ENCODE results near the gene TNRC18.

DNA sequence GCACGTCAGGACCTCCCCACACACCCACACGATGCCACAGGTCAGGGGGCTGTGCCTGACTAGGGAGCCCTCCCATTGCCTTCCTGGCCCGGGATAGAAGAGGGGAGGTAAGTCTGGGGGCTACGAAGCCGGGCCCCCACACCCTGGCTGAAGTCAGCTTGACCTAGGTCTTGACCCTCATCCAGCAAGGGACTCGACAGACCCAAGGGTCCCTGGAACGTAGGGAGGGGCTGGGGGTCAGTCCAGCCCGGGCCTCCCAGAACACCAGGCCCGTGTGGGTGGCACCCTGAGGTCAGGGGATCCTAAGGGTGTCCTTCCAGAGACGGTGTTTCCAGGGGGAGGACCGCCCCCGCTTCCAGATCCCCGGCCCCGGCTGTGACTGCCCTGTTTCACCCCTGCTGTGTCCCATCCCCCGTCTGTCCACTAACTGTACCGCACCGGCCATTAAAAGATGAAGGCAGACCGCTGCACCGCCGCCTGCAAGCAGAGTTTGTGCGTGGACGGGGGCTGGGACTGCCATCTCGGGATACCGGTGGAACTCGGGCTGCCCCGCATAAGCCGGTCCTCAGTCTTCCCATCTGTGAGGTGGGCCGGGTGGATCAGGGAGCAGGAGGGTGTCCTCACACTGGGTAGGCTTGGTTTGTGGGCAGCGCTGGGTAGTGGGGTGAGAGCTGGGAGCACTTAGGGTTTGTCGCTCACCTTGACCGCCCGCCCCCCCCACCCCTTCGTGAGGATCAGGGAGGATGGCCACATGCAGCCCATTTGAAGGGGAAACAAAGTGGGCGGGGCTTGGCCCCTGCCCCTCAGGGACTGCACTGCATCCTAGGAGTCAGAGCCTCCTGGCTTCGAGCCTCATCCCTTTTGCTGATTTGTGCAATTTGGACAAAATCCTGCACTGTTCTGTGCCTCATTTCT lies 119.8 kb downstream of the TNRC18 start:
- TF ChIP-seq, protein P1, sequence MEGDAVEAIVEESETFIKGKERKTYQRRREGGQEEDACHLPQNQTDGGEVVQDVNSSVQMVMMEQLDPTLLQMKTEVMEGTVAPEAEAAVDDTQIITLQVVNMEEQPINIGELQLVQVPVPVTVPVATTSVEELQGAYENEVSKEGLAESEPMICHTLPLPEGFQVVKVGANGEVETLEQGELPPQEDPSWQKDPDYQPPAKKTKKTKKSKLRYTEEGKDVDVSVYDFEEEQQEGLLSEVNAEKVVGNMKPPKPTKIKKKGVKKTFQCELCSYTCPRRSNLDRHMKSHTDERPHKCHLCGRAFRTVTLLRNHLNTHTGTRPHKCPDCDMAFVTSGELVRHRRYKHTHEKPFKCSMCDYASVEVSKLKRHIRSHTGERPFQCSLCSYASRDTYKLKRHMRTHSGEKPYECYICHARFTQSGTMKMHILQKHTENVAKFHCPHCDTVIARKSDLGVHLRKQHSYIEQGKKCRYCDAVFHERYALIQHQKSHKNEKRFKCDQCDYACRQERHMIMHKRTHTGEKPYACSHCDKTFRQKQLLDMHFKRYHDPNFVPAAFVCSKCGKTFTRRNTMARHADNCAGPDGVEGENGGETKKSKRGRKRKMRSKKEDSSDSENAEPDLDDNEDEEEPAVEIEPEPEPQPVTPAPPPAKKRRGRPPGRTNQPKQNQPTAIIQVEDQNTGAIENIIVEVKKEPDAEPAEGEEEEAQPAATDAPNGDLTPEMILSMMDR (IDR thresholded peaks at IDR 0.05; ENCODE audit: insufficient read depth, low read length, poor library complexity, severe bottlenecking) = no peak
- TF ChIP-seq EZH2phosphoT487 (conservative IDR thresholded peaks at IDR 0.05; ENCODE audit: low read length) = no peak

All from SU-DHL-6 (cell line).